GM18951 (cell line): ENCODE measurements around the gene TRMT44.

Source experiments
- POLR2A ChIP-seq: IDR thresholded peaks from 4 replicates; pipeline ENCODE4 v1.6.1; 2011; ENCODE audit warnings: mild to moderate bottlenecking; ENCODE audit not compliant: insufficient read length, insufficient read depth; ENCODE audit errors: extremely low read depth
- in situ Hi-C: fragments of 300-500 bp; cut with MboI; formaldehyde crosslinking; loops from one replicate; pipeline ENCODE4 v1.12.0; 2022; ENCODE audit warnings: low sequenced_read_pairs, mixed read lengths, inconsistent platforms; ENCODE audit not compliant: unreplicated experiment

Gene TRMT44

GRCh38 chr4:8516996-8517550, 76.5 kb downstream of the TRMT44 start:
- in situ Hi-C loops, result no loop called here
- TF ChIP-seq POLR2A, result no peak

GRCh38 chr4:8517946-8518345, 77.4 kb downstream of the TRMT44 start:
- TF ChIP-seq POLR2A, result no peak
- in situ Hi-C loops, result no loop called here

DNA sequence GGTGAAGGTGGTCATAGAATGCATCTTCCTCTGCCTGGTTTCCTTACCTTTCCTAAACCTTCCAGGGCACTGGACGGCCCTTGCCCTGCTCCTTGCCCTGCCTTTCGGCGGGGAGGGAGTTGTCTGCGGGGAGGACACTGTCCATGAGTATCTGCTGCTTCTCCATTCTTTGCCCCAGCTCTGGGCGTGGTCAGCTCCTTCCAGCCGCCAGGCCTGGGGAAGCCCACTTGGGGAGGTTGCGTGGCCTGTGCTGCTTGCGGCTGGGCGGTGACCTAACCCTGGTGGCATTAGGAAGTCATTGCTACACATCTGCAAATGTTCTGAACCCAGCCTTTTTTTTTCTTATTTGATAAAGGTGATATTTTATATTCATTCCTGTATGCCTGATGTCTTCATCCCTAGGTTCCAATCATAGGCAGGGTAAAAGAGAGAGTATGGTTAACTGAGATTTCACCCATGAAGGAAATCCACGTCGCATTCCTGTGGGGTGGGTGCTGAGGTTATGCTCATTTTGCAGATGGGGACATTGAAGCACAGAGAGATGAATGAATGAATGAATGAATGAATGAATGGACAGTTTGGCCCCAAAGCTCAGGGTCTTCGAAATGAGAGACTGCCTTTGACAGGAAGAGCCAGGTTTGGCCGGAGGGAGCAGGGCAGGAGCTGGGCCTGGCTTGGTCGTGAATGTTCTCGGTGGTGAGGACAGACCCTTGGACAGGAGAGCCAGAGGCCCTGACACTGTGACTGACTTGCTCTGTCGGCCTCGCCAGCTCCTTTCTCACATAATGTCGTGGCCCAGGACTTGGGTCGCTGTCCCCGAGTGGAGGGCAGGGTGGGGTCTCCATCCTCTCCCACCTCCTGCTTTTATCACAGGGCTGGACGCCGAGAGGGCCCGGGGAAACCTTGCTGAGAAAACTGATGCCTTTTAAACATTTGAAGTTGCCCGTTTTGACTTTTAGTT, 81.9 kb downstream of the TRMT44 start:
- in situ Hi-C loops, result no loop called here
- no peak for TF ChIP-seq POLR2A

DNA sequence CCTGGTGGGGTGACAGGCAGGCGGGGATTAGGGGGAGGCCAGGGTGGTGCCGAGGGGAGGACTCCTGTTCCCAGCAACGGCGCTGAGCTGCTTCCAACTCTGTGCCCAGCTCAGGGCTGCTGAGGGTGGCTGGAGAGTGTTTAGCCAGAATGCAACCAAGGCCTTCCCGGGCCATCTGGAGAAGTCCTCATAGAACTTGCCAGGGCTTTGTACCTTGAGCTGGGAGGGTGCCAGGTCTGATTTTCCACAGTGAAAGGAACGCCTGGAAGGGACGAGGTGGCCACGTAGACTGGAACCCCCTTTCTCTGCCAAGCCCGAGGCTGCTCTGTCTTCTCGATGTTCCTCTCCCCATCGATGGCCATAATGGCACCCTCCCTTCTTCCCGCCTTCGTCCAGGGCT, 82.6 kb downstream of the TRMT44 start:
- TF ChIP-seq POLR2A, result no peak
- in situ Hi-C loops, result no loop called here

- in situ Hi-C loops, result no loop called here
- no peak for TF ChIP-seq POLR2A
Measured at GRCh38 chr4:8523766-8524165, 83.2 kb downstream of the TRMT44 start.

- TF ChIP-seq POLR2A, result no peak
- in situ Hi-C loops, result no loop called here
Measured at GRCh38 chr4:8524595-8525382, 84.2 kb downstream of the TRMT44 start.

DNA sequence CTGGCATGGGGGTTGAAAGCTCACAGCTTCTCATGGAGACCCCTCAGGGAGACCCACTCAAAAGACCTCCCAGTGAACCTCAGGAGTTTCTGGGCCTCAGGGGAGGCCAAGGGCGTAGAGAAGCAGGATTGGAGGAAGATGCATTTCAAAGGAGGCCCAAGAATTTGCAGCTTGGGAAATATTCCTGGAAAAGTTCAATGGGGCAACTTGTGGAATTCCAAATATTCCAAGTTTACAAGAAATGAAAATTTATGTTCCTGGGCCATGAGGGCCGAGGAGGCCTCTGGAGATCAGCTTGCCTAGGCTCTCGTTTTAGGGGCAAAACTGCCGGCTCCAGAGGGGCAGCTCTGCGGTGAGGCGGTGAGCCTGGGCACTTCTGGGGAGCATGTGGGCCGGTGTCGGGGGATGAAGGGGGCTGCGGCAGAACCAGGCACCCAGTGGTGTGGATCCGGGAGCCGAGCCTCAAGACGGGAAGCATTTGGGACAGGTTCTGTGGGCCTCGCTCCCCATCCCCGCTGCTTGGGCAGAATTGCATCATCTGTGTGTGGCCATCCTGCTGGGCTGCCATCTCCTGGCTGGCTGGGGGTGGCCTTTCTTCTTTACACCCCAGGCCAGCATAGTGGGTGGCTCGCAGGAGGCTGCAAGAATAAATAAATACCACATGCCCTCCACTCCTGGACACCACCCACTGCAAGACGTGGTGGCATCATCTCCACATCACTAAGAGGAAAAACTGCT, 85.0 kb downstream of the TRMT44 start:
- no peak for TF ChIP-seq POLR2A
- in situ Hi-C loops, result no loop called here
